Vagina (tissue), 2 donors: Measurements from ENCODE around the gene HSPA14.

Experiments used
- POLR2A ChIP-seq, 2 donors: fragments of 450-650 bp; IDR thresholded peaks; one replicate each; pipeline ENCODE4 v1.6.1; 2017; ENCODE audit warnings: antibody characterized with exemption in 2 of 2, mild to moderate bottlenecking in 2 of 2, moderate library complexity in 2 of 2
- TF ChIP-seq, protein P1 (sequence below), 3 experiments: fragments of 450-650 bp in 2 of 3; fragments of 200-600 bp in 1 of 3; sonication (generic) in 1 of 3; IDR thresholded peaks; one replicate each; pipeline ENCODE4 v1.5.1; 2017 to 2019; ENCODE audit warnings: antibody characterized with exemption in 3 of 3, mild to moderate bottlenecking in 2 of 3, moderate library complexity in 2 of 3

DNA sequence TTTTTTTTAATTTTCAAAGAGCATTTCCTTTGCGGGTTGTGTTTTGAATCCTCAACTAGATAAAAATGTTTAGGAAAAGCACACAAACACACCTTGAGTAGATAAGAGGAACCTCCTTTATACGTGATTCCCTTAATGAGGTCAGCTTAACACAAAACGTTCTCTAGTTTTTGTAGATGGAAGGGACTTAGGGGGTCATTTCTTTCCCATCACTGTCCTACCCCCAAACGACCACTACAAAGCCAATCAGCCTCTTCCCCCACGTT, 41.8 kb downstream of the HSPA14 start:
- TF ChIP-seq POLR2A (IDR thresholded peaks at IDR 0.05), result no peak
- TF ChIP-seq, protein P1, sequence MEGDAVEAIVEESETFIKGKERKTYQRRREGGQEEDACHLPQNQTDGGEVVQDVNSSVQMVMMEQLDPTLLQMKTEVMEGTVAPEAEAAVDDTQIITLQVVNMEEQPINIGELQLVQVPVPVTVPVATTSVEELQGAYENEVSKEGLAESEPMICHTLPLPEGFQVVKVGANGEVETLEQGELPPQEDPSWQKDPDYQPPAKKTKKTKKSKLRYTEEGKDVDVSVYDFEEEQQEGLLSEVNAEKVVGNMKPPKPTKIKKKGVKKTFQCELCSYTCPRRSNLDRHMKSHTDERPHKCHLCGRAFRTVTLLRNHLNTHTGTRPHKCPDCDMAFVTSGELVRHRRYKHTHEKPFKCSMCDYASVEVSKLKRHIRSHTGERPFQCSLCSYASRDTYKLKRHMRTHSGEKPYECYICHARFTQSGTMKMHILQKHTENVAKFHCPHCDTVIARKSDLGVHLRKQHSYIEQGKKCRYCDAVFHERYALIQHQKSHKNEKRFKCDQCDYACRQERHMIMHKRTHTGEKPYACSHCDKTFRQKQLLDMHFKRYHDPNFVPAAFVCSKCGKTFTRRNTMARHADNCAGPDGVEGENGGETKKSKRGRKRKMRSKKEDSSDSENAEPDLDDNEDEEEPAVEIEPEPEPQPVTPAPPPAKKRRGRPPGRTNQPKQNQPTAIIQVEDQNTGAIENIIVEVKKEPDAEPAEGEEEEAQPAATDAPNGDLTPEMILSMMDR (IDR thresholded peaks at IDR 0.05), result no peak
